ENCODE data around the gene FAM76B. TPM values are rescaled to one million over a fixed set of nuclear protein-coding genes. Genes with fewer than 3 reads are reported as not detected.

Gene FAM76B
- total and polyA plus RNA-seq, 9 of the 15 experiments (the other 6 are each of a cell fraction or from before 2014, with no cell fraction given): 22.5 to 60.0 (median 35.0) TPM

DNA sequence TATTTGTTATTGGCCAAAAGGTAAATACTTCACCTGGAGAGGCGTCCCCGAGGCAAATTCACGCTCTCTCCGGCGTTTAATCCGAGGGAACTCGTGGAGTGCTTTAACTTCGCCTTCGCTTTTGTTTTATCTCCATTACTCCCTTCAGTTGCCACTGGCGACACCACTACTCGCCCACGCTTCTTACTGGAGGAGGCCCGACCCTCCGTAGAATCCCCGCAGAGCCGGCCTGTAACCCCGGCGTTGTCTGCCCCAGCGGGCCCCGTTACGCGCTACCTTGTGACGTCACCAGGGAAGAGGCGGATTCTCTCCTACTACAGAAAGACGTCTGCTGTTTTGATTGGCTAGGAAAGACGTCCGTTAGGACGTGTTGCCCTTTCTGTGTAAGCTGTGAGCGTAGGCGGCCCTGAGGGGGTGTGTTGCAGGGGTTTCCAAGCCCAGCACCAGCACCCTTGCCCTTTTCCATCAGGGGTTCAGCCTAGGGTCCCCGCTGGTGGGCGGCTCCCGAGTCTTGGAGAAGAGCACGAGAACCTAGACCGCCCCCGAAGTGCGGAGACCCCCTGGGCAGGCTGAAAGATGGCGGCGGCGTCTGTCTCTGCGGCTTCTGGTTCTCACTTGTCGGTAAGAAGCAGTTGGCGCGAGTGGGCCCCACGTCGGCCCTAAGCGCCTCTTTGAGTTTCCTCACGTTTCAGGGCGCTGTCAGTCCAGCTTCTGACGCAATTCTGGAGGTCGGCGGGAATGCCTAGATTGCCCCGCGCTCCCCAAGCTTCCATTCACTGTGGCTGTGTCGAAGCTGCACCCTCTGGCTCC lies 746 bp upstream of the FAM76B start, which contains the start of gene CEP57 (continued):
- no peak for TF ChIP-seq ELK1 (CRISPR knock-in tag; IDR thresholded peaks at IDR 0.05)
- TF ChIP-seq MAZ (CRISPR knock-in tag; conservative IDR thresholded peaks at IDR 0.05 in 1 of 2, IDR thresholded peaks at IDR 0.05 in 1 of 2): peak in 1 of 2 experiments; percentile 43; a peak in 2 of 4 replicates
- TF ChIP-seq, protein P1, sequence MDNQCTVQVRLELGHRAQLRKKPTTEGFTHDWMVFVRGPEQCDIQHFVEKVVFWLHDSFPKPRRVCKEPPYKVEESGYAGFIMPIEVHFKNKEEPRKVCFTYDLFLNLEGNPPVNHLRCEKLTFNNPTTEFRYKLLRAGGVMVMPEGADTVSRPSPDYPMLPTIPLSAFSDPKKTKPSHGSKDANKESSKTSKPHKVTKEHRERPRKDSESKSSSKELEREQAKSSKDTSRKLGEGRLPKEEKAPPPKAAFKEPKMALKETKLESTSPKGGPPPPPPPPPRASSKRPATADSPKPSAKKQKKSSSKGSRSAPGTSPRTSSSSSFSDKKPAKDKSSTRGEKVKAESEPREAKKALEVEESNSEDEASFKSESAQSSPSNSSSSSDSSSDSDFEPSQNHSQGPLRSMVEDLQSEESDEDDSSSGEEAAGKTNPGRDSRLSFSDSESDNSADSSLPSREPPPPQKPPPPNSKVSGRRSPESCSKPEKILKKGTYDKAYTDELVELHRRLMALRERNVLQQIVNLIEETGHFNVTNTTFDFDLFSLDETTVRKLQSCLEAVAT (IDR thresholded peaks at IDR 0.05): no peak; a peak in 1 of 4 replicates
- TF ChIP-seq ETV6 (IDR thresholded peaks at IDR 0.05; ENCODE audit: borderline replicate concordance in 1 of 2, low read depth in 2 of 2, low read length in 1 of 2): 0 out of 4 replicates have a peak, but pooled peaks of 1 of the 2 experiments have one; percentile 26
- TF ChIP-seq ETV6 (CRISPR knock-in tag; IDR thresholded peaks at IDR 0.05; ENCODE audit: borderline replicate concordance): no peak
- TF ChIP-seq SMAD1 (IDR thresholded peaks at IDR 0.05; ENCODE audit: low read depth, low read length, partially characterized antibody): peak; percentile 22
- TF ChIP-seq, protein P2, sequence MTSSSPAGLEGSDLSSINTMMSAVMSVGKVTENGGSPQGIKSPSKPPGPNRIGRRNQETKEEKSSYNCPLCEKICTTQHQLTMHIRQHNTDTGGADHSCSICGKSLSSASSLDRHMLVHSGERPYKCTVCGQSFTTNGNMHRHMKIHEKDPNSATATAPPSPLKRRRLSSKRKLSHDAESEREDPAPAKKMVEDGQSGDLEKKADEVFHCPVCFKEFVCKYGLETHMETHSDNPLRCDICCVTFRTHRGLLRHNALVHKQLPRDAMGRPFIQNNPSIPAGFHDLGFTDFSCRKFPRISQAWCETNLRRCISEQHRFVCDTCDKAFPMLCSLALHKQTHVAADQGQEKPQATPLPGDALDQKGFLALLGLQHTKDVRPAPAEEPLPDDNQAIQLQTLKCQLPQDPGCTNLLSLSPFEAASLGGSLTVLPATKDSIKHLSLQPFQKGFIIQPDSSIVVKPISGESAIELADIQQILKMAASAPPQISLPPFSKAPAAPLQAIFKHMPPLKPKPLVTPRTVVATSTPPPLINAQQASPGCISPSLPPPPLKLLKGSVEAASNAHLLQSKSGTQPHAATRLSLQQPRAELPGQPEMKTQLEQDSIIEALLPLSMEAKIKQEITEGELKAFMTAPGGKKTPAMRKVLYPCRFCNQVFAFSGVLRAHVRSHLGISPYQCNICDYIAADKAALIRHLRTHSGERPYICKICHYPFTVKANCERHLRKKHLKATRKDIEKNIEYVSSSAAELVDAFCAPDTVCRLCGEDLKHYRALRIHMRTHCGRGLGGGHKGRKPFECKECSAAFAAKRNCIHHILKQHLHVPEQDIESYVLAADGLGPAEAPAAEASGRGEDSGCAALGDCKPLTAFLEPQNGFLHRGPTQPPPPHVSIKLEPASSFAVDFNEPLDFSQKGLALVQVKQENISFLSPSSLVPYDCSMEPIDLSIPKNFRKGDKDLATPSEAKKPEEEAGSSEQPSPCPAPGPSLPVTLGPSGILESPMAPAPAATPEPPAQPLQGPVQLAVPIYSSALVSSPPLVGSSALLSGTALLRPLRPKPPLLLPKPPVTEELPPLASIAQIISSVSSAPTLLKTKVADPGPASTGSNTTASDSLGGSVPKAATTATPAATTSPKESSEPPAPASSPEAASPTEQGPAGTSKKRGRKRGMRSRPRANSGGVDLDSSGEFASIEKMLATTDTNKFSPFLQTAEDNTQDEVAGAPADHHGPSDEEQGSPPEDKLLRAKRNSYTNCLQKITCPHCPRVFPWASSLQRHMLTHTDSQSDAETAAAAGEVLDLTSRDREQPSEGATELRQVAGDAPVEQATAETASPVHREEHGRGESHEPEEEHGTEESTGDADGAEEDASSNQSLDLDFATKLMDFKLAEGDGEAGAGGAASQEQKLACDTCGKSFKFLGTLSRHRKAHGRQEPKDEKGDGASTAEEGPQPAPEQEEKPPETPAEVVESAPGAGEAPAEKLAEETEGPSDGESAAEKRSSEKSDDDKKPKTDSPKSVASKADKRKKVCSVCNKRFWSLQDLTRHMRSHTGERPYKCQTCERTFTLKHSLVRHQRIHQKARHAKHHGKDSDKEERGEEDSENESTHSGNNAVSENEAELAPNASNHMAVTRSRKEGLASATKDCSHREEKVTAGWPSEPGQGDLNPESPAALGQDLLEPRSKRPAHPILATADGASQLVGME (CRISPR knock-in tag; IDR thresholded peaks at IDR 0.05): 0 out of 2 replicates have a peak, but pooled peaks have one; percentile 39
- peak; percentile 12; the same call in 1 of the 2 replicates for TF ChIP-seq NCOR1 (IDR thresholded peaks at IDR 0.05)
- peak; percentile 86 for TF ChIP-seq CXXC5 (CRISPR knock-in tag; IDR thresholded peaks at IDR 0.05)

All from K562 (cell line).